ENCODE results near the gene TUBB4B.

Gene TUBB4B

GRCh38 chr9:137278721-137279711 lies 37.9 kb downstream of the TUBB4B start:
- TF ChIP-seq, protein P1, sequence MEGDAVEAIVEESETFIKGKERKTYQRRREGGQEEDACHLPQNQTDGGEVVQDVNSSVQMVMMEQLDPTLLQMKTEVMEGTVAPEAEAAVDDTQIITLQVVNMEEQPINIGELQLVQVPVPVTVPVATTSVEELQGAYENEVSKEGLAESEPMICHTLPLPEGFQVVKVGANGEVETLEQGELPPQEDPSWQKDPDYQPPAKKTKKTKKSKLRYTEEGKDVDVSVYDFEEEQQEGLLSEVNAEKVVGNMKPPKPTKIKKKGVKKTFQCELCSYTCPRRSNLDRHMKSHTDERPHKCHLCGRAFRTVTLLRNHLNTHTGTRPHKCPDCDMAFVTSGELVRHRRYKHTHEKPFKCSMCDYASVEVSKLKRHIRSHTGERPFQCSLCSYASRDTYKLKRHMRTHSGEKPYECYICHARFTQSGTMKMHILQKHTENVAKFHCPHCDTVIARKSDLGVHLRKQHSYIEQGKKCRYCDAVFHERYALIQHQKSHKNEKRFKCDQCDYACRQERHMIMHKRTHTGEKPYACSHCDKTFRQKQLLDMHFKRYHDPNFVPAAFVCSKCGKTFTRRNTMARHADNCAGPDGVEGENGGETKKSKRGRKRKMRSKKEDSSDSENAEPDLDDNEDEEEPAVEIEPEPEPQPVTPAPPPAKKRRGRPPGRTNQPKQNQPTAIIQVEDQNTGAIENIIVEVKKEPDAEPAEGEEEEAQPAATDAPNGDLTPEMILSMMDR (conservative IDR thresholded peaks at IDR 0.05; ENCODE audit: low read depth, low read length) = no peak
- Histone ChIP-seq H3K4me1 (ENCODE audit: low read depth, poor library complexity, severe bottlenecking) (no peaks in the 10 kb centered on the region), H3K27me3 (ENCODE audit: insufficient read depth, low read depth) (0 out of 2 replicates have a peak, but pooled peaks cover 5% of the 10 kb centered on the region), H4K20me1 (ENCODE audit: insufficient read depth) (no peaks in the 10 kb centered on the region), H3K4me3 (IDR thresholded peaks at IDR 0.05; ENCODE audit: insufficient read depth, low read depth, low read length) (no peak overlapping the region), H3K4me2 (no peak overlapping the region), H2AFZ (ENCODE audit: low read depth) (no peak overlapping the region), H3K27ac (no peak overlapping the region), H3K79me2 (ENCODE audit: insufficient read depth, low read depth) (no peaks in the 10 kb centered on the region), H3K9ac (no peak overlapping the region), H3K36me3 (ENCODE audit: insufficient read depth) (no peaks in the 10 kb centered on the region)

DNA sequence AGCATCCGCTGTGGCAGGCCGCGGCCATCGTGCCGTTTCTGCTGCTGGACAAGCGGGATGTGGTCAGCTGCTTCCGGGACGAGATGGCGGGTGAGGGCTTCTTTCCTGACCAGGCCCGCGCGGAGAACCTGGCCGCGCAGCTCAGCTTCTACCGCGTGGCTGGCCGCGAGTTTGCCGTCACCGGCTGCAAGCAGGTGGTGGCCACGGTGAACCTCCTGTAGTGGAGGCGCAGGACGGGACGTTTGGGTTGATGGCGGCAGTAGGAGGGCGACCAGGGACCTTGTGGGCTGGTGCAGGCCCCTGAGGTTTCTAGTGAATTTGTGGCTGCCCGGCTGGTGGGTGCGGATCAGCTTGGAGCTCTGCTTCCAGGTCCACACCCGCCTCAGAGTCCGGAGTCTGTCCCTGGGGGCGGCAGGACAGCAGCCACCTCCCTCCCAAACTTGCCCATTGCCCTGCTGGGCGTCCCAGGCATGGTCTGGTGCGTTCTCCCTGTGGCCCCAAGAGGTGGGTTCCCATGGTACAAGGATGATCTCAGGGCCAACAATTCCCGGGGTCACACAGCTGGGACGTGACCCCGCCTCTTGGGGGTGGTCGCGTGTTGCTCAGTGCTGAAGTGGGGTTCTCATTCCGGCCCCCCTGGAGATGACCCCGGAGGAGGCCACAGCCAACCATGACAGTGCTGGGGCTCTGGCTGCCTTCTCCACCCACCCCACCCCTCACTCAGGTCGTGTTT lies 38.8 kb downstream of the TUBB4B start:
- no peaks in the 10 kb centered on the region for H3K4me1 ChIP-seq (ENCODE audit: low read depth, poor library complexity, severe bottlenecking)
- no peak overlapping the region for H3K4me2 ChIP-seq
- TF ChIP-seq, protein P1 (conservative IDR thresholded peaks at IDR 0.05; ENCODE audit: low read depth, low read length) = no peak

GRCh38 chr9:137280474-137281344 lies 39.6 kb downstream of the TUBB4B start:
- no peaks in the 10 kb centered on the region for H3K36me3 ChIP-seq (ENCODE audit: insufficient read depth)
- 0 out of 2 replicates have a peak, but pooled peaks cover 7% of the 10 kb centered on the region for H3K27me3 ChIP-seq (ENCODE audit: insufficient read depth, low read depth)
- H3K4me2 ChIP-seq = no peak overlapping the region
- H3K9ac ChIP-seq = no peak overlapping the region
- TF ChIP-seq, protein P1 (conservative IDR thresholded peaks at IDR 0.05; ENCODE audit: low read depth, low read length) = no peak
- H3K4me3 ChIP-seq (IDR thresholded peaks at IDR 0.05; ENCODE audit: insufficient read depth, low read depth, low read length) = no peak overlapping the region
- H3K4me1 ChIP-seq (ENCODE audit: low read depth, poor library complexity, severe bottlenecking) = peaks cover under 1% of the 10 kb centered on the region
- no peak overlapping the region for H2AFZ ChIP-seq (ENCODE audit: low read depth)
- H3K27ac ChIP-seq = no peak overlapping the region
- H3K79me2 ChIP-seq (ENCODE audit: insufficient read depth, low read depth) = no peaks in the 10 kb centered on the region
- H4K20me1 ChIP-seq (ENCODE audit: insufficient read depth) = no peaks in the 10 kb centered on the region

More for the DNA sequence above, 38.8 kb downstream of the TUBB4B start:
- H4K20me1 ChIP-seq (ENCODE audit: insufficient read depth) = no peaks in the 10 kb centered on the region
- no peak overlapping the region for H2AFZ ChIP-seq (ENCODE audit: low read depth)
- no peaks in the 10 kb centered on the region for H3K36me3 ChIP-seq (ENCODE audit: insufficient read depth)
- no peak overlapping the region for H3K9ac ChIP-seq
- H3K27me3 ChIP-seq (ENCODE audit: insufficient read depth, low read depth) = 0 out of 2 replicates have a peak, but pooled peaks cover 7% of the 10 kb centered on the region
- no peaks in the 10 kb centered on the region for H3K79me2 ChIP-seq (ENCODE audit: insufficient read depth, low read depth)
- H3K4me3 ChIP-seq (IDR thresholded peaks at IDR 0.05; ENCODE audit: insufficient read depth, low read depth, low read length) = no peak overlapping the region
- no peak overlapping the region for H3K27ac ChIP-seq

Data from KMS-11 (cell line).